Measurements from ENCODE around the gene DHRS4.
"Not testable (repeated sequence)": the region's sequence is repeated elsewhere in the genome, so short reads cannot be mapped to it uniquely, and the experiment has no call there.

DNA sequence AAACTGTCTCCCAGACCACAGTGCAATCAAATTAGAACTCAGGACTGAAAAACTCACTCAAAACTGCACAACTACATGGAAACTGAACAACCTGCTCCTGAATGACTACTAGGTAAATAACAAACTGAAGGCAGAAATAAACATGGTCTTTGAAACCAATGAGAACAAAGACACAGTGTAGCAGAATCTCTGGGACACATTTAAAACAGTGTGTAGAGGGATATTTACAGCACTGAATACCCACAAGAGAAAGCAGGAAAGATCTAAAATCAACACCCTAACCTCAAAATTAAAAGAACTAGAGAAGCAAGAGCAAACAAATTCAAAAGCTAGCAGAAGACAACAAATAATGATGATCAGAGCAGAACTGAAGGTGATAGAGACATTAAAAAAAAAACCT is 20.5 kb downstream of the DHRS4 start:
- TF ChIP-seq CTCF, POLR2A (IDR thresholded peaks at IDR 0.05): not testable (repeated sequence)

Data from lower leg skin (tissue), 3 donors.